ENCODE data around the gene RIMS3.

- TF ChIP-seq CTCF (IDR thresholded peaks at IDR 0.05; ENCODE audit: low read depth, low read length) (no peak), EZH2phosphoT487 (IDR thresholded peaks at IDR 0.05; ENCODE audit: low read depth) (no peak)
These were observed 27.9 kb downstream of the RIMS3 start for GRCh38 chr1:40637470-40638007.
